AG10803 (cell line): Measurements from ENCODE around the gene SNTA1.
"Not testable (repeated sequence)": the region's sequence is repeated elsewhere in the genome, so short reads cannot be mapped to it uniquely, and the experiment has no call there.

Experiments used
- DNase-seq: peaks from one replicate; pipeline ENCODE4 v3.0.0; 2010; ENCODE audit warnings: low read depth
- H3K4me3 ChIP-seq: 2 replicates; pipeline ENCODE4 v1.5.1; 2011; ENCODE audit warnings: mild to moderate bottlenecking, low read length, control low read depth
- TF ChIP-seq, protein P1 (sequence below): conservative IDR thresholded peaks from 2 replicates; pipeline ENCODE4 v1.5.1; 2011; ENCODE audit warnings: mild to moderate bottlenecking, low read length, control low read depth, inconsistent platforms

Gene SNTA1

DNA sequence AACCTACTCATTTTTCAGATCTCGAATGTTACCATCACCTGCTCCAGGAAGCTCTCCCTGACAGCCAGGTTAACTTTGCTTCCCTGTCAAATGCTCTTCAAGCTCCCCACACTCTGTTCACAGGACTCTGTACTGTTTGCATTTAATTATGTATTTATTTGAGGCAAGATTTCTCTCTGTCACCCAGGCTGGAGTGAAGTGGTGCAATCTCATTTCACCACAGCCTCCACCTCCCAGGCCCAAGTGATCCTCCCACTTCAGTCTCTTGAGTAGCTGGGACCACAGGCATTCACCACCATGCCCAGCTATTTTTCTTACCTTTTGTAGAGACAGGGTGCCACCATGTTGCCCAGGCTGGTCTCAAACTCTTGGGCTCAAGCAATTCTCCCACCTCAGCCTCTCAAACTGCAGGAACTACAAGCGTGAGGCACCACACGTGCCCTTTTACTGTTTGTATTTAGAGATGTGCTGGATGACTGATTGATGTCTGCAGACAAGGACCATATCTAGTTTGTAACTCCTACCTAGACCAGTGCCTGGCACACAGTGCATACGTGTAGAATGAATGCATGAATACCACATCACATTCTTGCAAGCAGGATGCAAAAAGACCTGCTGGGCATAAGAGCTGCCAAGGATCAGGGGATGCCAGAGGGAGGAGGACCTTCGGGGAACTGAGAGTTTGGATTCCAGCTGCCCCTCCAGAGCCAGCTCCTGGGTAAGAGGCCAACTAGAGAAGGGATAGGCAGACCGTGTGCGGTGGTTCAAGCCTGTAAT, 30.7 kb upstream of the SNTA1 start:
- TF ChIP-seq, protein P1, sequence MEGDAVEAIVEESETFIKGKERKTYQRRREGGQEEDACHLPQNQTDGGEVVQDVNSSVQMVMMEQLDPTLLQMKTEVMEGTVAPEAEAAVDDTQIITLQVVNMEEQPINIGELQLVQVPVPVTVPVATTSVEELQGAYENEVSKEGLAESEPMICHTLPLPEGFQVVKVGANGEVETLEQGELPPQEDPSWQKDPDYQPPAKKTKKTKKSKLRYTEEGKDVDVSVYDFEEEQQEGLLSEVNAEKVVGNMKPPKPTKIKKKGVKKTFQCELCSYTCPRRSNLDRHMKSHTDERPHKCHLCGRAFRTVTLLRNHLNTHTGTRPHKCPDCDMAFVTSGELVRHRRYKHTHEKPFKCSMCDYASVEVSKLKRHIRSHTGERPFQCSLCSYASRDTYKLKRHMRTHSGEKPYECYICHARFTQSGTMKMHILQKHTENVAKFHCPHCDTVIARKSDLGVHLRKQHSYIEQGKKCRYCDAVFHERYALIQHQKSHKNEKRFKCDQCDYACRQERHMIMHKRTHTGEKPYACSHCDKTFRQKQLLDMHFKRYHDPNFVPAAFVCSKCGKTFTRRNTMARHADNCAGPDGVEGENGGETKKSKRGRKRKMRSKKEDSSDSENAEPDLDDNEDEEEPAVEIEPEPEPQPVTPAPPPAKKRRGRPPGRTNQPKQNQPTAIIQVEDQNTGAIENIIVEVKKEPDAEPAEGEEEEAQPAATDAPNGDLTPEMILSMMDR: no peak
- no peak for DNase-seq
- no peak overlapping the region for H3K4me3 ChIP-seq

DNA sequence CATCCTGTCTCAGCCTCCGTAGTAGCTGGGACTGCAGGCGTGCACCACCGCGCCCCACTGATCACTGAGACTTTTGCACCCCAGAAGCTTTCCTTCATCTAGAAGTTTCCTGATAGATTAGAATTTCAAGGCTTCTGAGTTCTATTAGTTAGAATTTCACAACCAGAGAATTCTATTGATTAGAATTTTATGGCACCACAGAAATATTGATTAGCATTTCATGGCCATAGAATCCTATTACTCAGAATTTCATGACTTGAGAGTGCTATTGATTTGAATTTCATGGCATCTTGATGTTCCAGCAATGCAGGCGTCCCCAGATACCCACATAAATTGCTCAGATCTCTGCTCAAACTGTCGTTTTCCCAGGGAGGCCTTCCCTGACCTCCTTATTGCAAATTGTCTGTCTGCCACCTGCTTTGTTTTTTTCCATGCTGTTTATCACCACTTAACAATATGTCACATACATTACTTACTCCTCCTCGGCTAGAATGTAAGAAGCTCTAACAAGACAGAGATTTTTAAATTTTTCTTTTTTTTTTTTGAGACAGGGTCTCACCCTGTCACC, 29.4 kb upstream of the SNTA1 start:
- no peak overlapping the region for H3K4me3 ChIP-seq
- no peak for DNase-seq
- TF ChIP-seq, protein P1: no peak

DNA sequence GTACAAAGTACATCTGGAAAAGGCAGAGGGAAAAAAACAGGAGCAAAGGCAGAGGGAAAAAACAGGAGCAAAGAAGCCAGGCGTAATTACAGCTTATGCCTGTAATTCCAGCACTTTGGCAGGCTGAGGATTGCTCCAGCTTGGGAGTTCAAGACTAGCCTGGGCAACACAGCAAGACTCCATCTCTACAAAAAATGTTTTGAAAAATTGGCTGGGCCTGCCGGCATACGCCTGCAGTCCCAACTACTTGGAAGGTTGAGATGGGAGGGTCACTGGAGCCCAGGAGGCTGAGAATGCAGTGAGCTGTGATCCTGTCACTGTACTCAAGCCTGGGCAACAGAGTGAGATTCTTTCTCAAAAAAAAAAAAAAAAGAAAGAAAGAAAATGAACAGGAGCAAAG, 27.3 kb upstream of the SNTA1 start:
- DNase-seq: no peak
- TF ChIP-seq, protein P1: no peak
- no peak overlapping the region for H3K4me3 ChIP-seq

DNA sequence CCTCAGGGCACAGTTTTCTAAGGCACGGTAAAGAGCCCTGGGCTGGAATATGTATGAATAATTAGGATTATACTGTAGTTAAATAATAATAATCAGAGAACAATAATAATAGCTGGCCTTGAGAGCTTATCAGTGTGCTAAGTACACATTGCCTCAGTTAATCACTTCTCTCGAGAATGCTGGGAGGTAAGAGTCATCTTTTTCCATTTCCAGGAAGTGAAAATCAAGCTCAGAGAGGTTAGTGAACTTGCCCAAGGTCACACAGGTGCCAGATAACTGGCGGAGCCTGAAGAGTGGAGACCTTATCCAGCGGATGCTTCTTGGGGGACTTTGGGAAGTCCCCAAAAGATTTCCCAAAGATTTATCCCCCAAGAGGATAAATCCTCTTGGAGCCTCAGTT, 26.9 kb upstream of the SNTA1 start:
- no peak overlapping the region for H3K4me3 ChIP-seq
- TF ChIP-seq, protein P1: no peak
- no peak for DNase-seq

DNA sequence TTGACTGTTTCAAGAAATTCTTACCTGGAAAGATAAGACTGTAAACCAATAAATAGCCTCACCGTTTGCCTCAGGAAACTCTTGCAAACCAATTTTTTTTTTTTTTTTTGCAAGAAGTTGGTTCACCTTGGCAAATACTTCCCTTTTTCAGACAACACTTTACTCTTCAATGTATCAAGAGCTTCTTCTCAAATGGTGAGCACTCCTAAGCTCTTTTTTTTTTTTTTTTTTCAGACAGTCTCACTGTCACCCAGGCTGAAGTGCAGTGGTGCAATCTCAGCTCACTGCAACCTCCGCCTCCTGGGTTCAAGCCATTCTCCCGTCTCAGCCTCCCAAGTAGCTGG, 22.7 kb upstream of the SNTA1 start:
- TF ChIP-seq, protein P1: no peak
- no peak for DNase-seq
- no peak overlapping the region for H3K4me3 ChIP-seq

DNA sequence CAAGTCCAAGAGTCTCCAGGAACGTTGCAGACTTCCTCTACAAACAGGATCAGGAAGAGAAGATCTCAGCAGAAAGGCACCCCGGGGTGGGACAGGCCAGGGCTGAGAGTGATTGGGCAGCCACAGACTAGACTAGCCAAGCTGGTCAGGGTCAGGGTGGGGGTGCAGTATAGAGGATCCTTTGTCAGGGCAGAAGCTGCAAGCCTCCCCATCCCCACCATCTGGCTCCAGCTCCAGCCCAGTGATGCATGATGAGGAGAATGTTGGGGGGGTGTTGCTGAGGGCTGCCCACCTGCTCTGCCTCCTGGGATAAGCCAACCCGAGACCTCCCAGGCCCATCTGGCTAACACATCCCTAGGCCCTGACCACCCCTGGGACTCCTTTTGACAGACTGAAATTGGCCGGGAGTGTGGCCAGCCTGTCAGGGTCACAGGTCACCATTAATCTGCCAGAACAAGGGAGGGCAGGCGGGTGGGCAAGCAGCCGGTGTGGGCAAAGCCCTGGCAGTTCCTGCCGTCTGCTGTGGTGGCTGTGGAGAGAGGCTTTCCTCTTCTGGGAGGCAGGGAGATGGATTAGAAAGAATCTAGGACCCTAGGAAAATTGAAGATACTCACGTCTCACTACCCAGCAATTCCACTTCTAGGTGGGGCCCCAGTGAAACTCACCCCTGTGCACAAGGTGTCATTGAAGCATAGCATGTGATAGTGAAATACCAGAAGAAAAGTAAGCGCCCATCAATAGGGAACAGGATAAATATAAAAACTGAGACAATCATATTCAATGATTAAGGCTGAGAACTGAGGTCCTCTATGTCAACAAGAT, 22.1 kb upstream of the SNTA1 start:
- no peak overlapping the region for H3K4me3 ChIP-seq
- no peak for DNase-seq
- TF ChIP-seq, protein P1: no peak

DNA sequence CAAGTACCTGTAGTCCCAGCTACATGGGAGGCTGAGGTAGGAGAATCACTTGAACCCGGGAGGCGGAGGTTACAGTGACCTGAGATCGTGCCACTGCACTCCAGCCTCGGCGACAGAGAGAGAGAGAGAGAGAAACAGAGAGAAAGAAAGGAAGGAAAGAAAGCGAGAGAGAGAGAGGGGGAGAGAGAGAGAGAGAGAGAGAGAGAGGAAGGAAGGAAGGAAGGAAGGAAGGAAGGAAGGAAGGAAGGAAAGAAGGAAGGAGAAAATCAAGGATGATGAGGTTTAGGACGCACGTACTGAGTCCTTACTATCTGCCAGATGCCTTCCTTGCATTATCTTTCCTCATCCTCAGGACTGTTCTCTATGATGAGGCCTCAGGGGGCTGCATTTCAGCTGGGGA, 21.2 kb upstream of the SNTA1 start:
- H3K4me3 ChIP-seq, DNase-seq: not testable (repeated sequence)
